Measurements from ENCODE around the gene CREB5.

Gene CREB5

GRCh38 chr7:28631995-28632394 lies 219.7 kb downstream of the CREB5 start:
- Histone ChIP-seq H3K27ac (no peak overlapping the region), H3K9me3 (ENCODE audit: severe bottlenecking) (no peaks in the 10 kb centered on the region), H3K36me3 (no peaks in the 10 kb centered on the region), H3K27me3 (ENCODE audit: insufficient read depth, low read depth, severe bottlenecking) (peaks cover 50% of the 10 kb centered on the region), H3K4me3 (ENCODE audit: low read depth, low read length) (no peak overlapping the region)
- no peak for DNase-seq
- TF ChIP-seq CTCF (IDR thresholded peaks at IDR 0.05; ENCODE audit: low read depth, low read length), result no peak

- no peaks in the 10 kb centered on the region for H3K9me3 ChIP-seq (ENCODE audit: severe bottlenecking)
- no peak for TF ChIP-seq CTCF (IDR thresholded peaks at IDR 0.05; ENCODE audit: low read depth, low read length)
- no peaks in the 10 kb centered on the region for H3K36me3 ChIP-seq
- peaks cover 63% of the 10 kb centered on the region for H3K27me3 ChIP-seq (ENCODE audit: insufficient read depth, low read depth, severe bottlenecking)
- no peak overlapping the region for H3K4me3 ChIP-seq (ENCODE audit: low read depth, low read length)
- no peak for DNase-seq
- H3K27ac ChIP-seq, result no peak overlapping the region
These were observed 226.6 kb downstream of the CREB5 start for GRCh38 chr7:28638914-28639313.

- Histone ChIP-seq H3K27ac (no peak overlapping the region), H3K9me3 (ENCODE audit: severe bottlenecking) (no peaks in the 10 kb centered on the region), H3K27me3 (ENCODE audit: insufficient read depth, low read depth, severe bottlenecking) (peaks cover 66% of the 10 kb centered on the region), H3K36me3 (no peaks in the 10 kb centered on the region), H3K4me3 (ENCODE audit: low read depth, low read length) (no peak overlapping the region)
- no peak for DNase-seq
- TF ChIP-seq CTCF (IDR thresholded peaks at IDR 0.05; ENCODE audit: low read depth, low read length), result no peak
These were observed 227.7 kb downstream of the CREB5 start for GRCh38 chr7:28640001-28640400.

GRCh38 chr7:28641752-28642545 lies 229.6 kb downstream of the CREB5 start:
- no peak overlapping the region for H3K4me3 ChIP-seq (ENCODE audit: low read depth, low read length)
- H3K36me3 ChIP-seq, result no peaks in the 10 kb centered on the region
- H3K27ac ChIP-seq, result no peak overlapping the region
- no peak for TF ChIP-seq CTCF (IDR thresholded peaks at IDR 0.05; ENCODE audit: low read depth, low read length)
- H3K27me3 ChIP-seq (ENCODE audit: insufficient read depth, low read depth, severe bottlenecking), result peaks cover 75% of the 10 kb centered on the region
- no peak for DNase-seq
- H3K9me3 ChIP-seq (ENCODE audit: severe bottlenecking), result no peaks in the 10 kb centered on the region

- Histone ChIP-seq H3K27me3 (ENCODE audit: insufficient read depth, low read depth, severe bottlenecking) (peaks cover 77% of the 10 kb centered on the region), H3K27ac (no peak overlapping the region), H3K9me3 (ENCODE audit: severe bottlenecking) (no peaks in the 10 kb centered on the region), H3K4me3 (ENCODE audit: low read depth, low read length) (no peak overlapping the region), H3K36me3 (no peaks in the 10 kb centered on the region)
- TF ChIP-seq CTCF (IDR thresholded peaks at IDR 0.05; ENCODE audit: low read depth, low read length), result no peak
- DNase-seq, result no peak
These were observed 230.9 kb downstream of the CREB5 start for GRCh38 chr7:28643188-28643569.
